K562 (cell line): Measurements from ENCODE around the gene CPTP. TPM values are rescaled to one million over a fixed set of nuclear protein-coding genes. Genes with fewer than 3 reads are reported as not detected.

Source experiments
- ELF2 ChIP-seq: fragments of 250-450 bp; sonication (Bioruptor Pico); IDR thresholded peaks from 2 replicates; pipeline ENCODE4 v1.5.0; 2021; ENCODE audit warnings: mild to moderate bottlenecking
- SUPT5H ChIP-seq: fragments of 450-650 bp; IDR thresholded peaks from 2 replicates; pipeline ENCODE4 v1.6.1; 2016
- ZKSCAN8 ChIP-seq: fragments of 200-800 bp; sonication (Bioruptor generic); IDR thresholded peaks from 2 replicates; pipeline ENCODE4 v1.6.1; 2016; ENCODE audit warnings: missing genetic modification characterization, missing compliant biosample characterization
- ZNF395 ChIP-seq: fragments of 200-800 bp; sonication (Bioruptor generic); IDR thresholded peaks from 2 replicates; pipeline ENCODE4 v1.6.1; 2017; ENCODE audit warnings: missing genetic modification characterization, missing compliant biosample characterization
- polyA plus RNA-seq, 8 experiments: library from polyadenylated mRNA; depleted of rRNA in 4 of 8; stranded (reverse) in 5 of 8; unstranded in 3 of 8; fragments of >200 nt; fragmentation: Nextera tagmentation in 2 of 8; fragmentation: Illumina TruSeq in 1 of 8; extraction: Ambion mirVana in 2 of 8; extraction: Trizol in 1 of 8; gene quantifications; 2 replicates each; pipeline versions ENCODE4 v1.2.1 to v1.2.3, GENCODE V29; 2011 to 2014; ENCODE audit warnings: inconsistent platforms in 1 of 8, missing spikeins in 1 of 8
- total RNA-seq, 7 experiments: library from RNA; depleted of rRNA in 6 of 7; stranded (reverse); fragments of >200 nt in 6 of 7; fragmentation: Illumina TruSeq in 2 of 7; extraction: Trizol in 2 of 7; gene quantifications; 2 replicates each; pipeline versions ENCODE4 v1.2.1 to v1.2.3, GENCODE V29; 2011 to 2021; ENCODE audit warnings: low replicate concordance in 1 of 7
- TF ChIP-seq, protein P1 (sequence below): fragments of 450-650 bp; IDR thresholded peaks from 2 replicates; pipeline ENCODE4 v1.6.1; 2016; ENCODE audit warnings: mild to moderate bottlenecking, moderate library complexity
- TF ChIP-seq, protein P2 (sequence below): fragments of 450-650 bp; IDR thresholded peaks from 2 replicates; pipeline ENCODE4 v1.6.1; 2016; ENCODE audit warnings: missing biosample characterization, missing genetic modification characterization

Gene CPTP
- total and polyA plus RNA-seq, 9 of the 15 experiments (the other 6 are each of a cell fraction or from before 2014, with no cell fraction given): 0.11 to 25.8 (median 3.5) TPM

DNA sequence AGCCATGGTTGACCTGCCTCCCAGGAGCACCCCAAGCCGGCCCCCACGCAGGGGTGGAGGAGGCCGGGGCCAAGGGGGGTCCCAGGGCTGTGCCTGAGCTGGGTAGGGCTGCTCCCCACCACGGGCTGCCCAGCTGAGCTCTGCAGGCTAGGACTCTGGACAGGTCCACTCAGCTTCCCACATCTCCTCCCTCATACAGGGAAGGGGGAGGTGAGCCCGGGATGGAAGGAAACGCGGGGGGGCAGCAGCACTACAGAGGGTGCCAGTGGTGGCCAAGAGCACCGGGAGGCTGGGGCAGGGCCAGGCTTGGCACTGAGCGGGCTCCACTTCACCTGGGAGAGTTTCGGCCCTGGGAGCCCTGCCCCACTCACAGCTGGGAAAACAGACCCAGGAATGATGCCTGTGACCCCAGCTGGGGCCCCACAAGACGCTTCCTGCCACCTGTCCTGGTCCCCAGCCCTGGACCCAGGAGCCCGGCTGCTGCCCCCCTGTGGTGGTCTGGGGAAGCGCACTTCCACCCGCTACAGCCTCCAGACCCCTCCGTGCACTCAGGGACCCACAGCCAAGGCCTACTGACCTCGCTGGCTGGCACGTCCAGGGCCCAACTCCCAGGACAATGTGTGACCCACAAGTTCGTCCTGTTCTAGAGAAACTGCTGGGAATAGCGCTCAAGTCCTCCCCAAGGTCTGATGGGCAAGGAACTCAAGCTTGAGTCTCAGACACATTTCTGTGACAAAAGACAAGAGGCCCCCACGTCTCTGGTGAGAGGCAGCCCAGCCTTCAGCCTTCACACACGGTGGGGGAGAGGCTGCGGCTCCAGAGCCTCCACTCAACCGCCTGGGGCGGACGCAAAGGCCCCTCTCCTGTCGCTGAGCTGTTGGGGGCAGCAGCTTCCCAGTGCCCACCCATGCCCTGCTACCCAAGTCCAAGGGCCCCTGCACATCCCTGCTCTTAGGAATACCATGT, 47.4 kb downstream of the CPTP start (continued):
- TF ChIP-seq, protein P1, sequence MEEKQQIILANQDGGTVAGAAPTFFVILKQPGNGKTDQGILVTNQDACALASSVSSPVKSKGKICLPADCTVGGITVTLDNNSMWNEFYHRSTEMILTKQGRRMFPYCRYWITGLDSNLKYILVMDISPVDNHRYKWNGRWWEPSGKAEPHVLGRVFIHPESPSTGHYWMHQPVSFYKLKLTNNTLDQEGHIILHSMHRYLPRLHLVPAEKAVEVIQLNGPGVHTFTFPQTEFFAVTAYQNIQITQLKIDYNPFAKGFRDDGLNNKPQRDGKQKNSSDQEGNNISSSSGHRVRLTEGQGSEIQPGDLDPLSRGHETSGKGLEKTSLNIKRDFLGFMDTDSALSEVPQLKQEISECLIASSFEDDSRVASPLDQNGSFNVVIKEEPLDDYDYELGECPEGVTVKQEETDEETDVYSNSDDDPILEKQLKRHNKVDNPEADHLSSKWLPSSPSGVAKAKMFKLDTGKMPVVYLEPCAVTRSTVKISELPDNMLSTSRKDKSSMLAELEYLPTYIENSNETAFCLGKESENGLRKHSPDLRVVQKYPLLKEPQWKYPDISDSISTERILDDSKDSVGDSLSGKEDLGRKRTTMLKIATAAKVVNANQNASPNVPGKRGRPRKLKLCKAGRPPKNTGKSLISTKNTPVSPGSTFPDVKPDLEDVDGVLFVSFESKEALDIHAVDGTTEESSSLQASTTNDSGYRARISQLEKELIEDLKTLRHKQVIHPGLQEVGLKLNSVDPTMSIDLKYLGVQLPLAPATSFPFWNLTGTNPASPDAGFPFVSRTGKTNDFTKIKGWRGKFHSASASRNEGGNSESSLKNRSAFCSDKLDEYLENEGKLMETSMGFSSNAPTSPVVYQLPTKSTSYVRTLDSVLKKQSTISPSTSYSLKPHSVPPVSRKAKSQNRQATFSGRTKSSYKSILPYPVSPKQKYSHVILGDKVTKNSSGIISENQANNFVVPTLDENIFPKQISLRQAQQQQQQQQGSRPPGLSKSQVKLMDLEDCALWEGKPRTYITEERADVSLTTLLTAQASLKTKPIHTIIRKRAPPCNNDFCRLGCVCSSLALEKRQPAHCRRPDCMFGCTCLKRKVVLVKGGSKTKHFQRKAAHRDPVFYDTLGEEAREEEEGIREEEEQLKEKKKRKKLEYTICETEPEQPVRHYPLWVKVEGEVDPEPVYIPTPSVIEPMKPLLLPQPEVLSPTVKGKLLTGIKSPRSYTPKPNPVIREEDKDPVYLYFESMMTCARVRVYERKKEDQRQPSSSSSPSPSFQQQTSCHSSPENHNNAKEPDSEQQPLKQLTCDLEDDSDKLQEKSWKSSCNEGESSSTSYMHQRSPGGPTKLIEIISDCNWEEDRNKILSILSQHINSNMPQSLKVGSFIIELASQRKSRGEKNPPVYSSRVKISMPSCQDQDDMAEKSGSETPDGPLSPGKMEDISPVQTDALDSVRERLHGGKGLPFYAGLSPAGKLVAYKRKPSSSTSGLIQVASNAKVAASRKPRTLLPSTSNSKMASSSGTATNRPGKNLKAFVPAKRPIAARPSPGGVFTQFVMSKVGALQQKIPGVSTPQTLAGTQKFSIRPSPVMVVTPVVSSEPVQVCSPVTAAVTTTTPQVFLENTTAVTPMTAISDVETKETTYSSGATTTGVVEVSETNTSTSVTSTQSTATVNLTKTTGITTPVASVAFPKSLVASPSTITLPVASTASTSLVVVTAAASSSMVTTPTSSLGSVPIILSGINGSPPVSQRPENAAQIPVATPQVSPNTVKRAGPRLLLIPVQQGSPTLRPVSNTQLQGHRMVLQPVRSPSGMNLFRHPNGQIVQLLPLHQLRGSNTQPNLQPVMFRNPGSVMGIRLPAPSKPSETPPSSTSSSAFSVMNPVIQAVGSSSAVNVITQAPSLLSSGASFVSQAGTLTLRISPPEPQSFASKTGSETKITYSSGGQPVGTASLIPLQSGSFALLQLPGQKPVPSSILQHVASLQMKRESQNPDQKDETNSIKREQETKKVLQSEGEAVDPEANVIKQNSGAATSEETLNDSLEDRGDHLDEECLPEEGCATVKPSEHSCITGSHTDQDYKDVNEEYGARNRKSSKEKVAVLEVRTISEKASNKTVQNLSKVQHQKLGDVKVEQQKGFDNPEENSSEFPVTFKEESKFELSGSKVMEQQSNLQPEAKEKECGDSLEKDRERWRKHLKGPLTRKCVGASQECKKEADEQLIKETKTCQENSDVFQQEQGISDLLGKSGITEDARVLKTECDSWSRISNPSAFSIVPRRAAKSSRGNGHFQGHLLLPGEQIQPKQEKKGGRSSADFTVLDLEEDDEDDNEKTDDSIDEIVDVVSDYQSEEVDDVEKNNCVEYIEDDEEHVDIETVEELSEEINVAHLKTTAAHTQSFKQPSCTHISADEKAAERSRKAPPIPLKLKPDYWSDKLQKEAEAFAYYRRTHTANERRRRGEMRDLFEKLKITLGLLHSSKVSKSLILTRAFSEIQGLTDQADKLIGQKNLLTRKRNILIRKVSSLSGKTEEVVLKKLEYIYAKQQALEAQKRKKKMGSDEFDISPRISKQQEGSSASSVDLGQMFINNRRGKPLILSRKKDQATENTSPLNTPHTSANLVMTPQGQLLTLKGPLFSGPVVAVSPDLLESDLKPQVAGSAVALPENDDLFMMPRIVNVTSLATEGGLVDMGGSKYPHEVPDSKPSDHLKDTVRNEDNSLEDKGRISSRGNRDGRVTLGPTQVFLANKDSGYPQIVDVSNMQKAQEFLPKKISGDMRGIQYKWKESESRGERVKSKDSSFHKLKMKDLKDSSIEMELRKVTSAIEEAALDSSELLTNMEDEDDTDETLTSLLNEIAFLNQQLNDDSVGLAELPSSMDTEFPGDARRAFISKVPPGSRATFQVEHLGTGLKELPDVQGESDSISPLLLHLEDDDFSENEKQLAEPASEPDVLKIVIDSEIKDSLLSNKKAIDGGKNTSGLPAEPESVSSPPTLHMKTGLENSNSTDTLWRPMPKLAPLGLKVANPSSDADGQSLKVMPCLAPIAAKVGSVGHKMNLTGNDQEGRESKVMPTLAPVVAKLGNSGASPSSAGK: no peak
- TF ChIP-seq ELF2 (peak; percentile 55; the same call in 1 of the 2 replicates), SUPT5H (peak; percentile 26; the same call in 1 of the 2 replicates), ZKSCAN8 (no peak), ZNF395 (no peak)
- TF ChIP-seq, protein P2, sequence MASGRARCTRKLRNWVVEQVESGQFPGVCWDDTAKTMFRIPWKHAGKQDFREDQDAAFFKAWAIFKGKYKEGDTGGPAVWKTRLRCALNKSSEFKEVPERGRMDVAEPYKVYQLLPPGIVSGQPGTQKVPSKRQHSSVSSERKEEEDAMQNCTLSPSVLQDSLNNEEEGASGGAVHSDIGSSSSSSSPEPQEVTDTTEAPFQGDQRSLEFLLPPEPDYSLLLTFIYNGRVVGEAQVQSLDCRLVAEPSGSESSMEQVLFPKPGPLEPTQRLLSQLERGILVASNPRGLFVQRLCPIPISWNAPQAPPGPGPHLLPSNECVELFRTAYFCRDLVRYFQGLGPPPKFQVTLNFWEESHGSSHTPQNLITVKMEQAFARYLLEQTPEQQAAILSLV (tag): no peak
